Measurements from ENCODE around the gene TJP1.
"Not testable (repeated sequence)": the region's sequence is repeated elsewhere in the genome, so short reads cannot be mapped to it uniquely, and the experiment has no call there.

The TJP1 gene

GRCh38 chr15:29802411-29802810, 19.9 kb downstream of the TJP1 start:
- DNase-seq (ENCODE audit: insufficient read length, low spot score) (no peak), FAIRE-seq (no peak)

GRCh38 chr15:29800491-29801366, 21.5 kb downstream of the TJP1 start:
- FAIRE-seq, result no peak
- no peak for DNase-seq (ENCODE audit: insufficient read length, low spot score)

GRCh38 chr15:29799859-29800258, 22.4 kb downstream of the TJP1 start:
- no peak for FAIRE-seq
- DNase-seq (ENCODE audit: insufficient read length, low spot score), result no peak

GRCh38 chr15:29795610-29796009, 26.7 kb downstream of the TJP1 start:
- no peak for FAIRE-seq
- no peak for DNase-seq (ENCODE audit: insufficient read length, low spot score)

- no peak for FAIRE-seq
Measured at GRCh38 chr15:29792426-29793159, 29.7 kb downstream of the TJP1 start.

GRCh38 chr15:29790607-29791006, 31.7 kb downstream of the TJP1 start:
- no peak for FAIRE-seq

More at GRCh38 chr15:29792426-29793159, 29.7 kb downstream of the TJP1 start:
- no peak for DNase-seq (ENCODE audit: insufficient read length, low spot score)

GRCh38 chr15:29789871-29790270, 32.4 kb downstream of the TJP1 start:
- no peak for DNase-seq (ENCODE audit: insufficient read length, low spot score)

More at GRCh38 chr15:29790607-29791006, 31.7 kb downstream of the TJP1 start:
- DNase-seq (ENCODE audit: insufficient read length, low spot score), result no peak

GRCh38 chr15:29788433-29789034, 33.7 kb downstream of the TJP1 start:
- no peak for FAIRE-seq
- no peak for DNase-seq (ENCODE audit: insufficient read length, low spot score)

More at GRCh38 chr15:29789871-29790270, 32.4 kb downstream of the TJP1 start:
- FAIRE-seq, result no peak

GRCh38 chr15:29787767-29788166, 34.5 kb downstream of the TJP1 start:
- DNase-seq (ENCODE audit: insufficient read length, low spot score), result no peak
- FAIRE-seq, result no peak

- FAIRE-seq (no peak), DNase-seq (ENCODE audit: insufficient read length, low spot score) (no peak)
Measured at GRCh38 chr15:29785642-29786041, 36.6 kb downstream of the TJP1 start.

- no peak for FAIRE-seq
- no peak for DNase-seq (ENCODE audit: insufficient read length, low spot score)
Measured at GRCh38 chr15:29785136-29785535, 37.1 kb downstream of the TJP1 start.

- DNase-seq (ENCODE audit: insufficient read length, low spot score), result peak; percentile 26
- FAIRE-seq, result no peak
Measured at GRCh38 chr15:29784413-29784812, 37.9 kb downstream of the TJP1 start.

GRCh38 chr15:29782816-29783215, 39.5 kb downstream of the TJP1 start:
- FAIRE-seq; DNase-seq (ENCODE audit: insufficient read length, low spot score): not testable (repeated sequence)

- DNase-seq (ENCODE audit: insufficient read length, low spot score) (no peak), FAIRE-seq (no peak)
Measured at GRCh38 chr15:29778382-29778781, 43.9 kb downstream of the TJP1 start.

GRCh38 chr15:29776859-29777258, 45.4 kb downstream of the TJP1 start:
- FAIRE-seq (no peak), DNase-seq (ENCODE audit: insufficient read length, low spot score) (no peak)

- peak; percentile 54 for FAIRE-seq
- peak; percentile 12 for DNase-seq (ENCODE audit: insufficient read length, low spot score)
Measured at GRCh38 chr15:29774900-29775299, 47.4 kb downstream of the TJP1 start.

GRCh38 chr15:29773816-29774215, 48.5 kb downstream of the TJP1 start:
- no peak for FAIRE-seq
- DNase-seq (ENCODE audit: insufficient read length, low spot score), result no peak

GRCh38 chr15:29773000-29773399, 49.3 kb downstream of the TJP1 start:
- DNase-seq (ENCODE audit: insufficient read length, low spot score) (no peak), FAIRE-seq (no peak)

- FAIRE-seq, result no peak
Measured at GRCh38 chr15:29770796-29771195, 51.5 kb downstream of the TJP1 start.

GRCh38 chr15:29765898-29766527, 56.3 kb downstream of the TJP1 start:
- no peak for FAIRE-seq
- DNase-seq (ENCODE audit: insufficient read length, low spot score), result no peak

More at GRCh38 chr15:29770796-29771195, 51.5 kb downstream of the TJP1 start:
- DNase-seq (ENCODE audit: insufficient read length, low spot score), result no peak

Measured in HTR-8/SVneo (cell line).